NCI-H774 (cell line): ENCODE results near the gene C3orf33.
A peak's percentile ranks its signal among the peaks of the same experiment; 100 is the strongest.
"Not testable (repeated sequence)": the region's sequence is repeated elsewhere in the genome, so short reads cannot be mapped to it uniquely, and the experiment has no call there.

Experiments
- DNase-seq: peaks from one replicate; lab custom pipeline; 2025; lab: John Stamatoyannopoulos, UW

C3orf33 gene

GRCh38 chr3:155805802-155806618 is at the start of gene C3orf33:
TSS of gene C3orf33 (minus strand) at chr3:155806278. CDS start at chr3:155806252, 26 bp downstream.
- DNase-seq: peak; percentile 79

GRCh38 chr3:155854141-155854940 is 48.3 kb upstream of the C3orf33 start, which contains the start of gene SLC33A1:
TSS of gene SLC33A1 (minus strand) at chr3:155854427. CDS start at chr3:155853997, 430 bp downstream.
- DNase-seq: peak; percentile 100

GRCh38 chr3:155853214-155854140 is 47.4 kb upstream of the C3orf33 start:
- DNase-seq: no peak

- DNase-seq: no peak
Measured at GRCh38 chr3:155852341-155852740, 46.3 kb upstream of the C3orf33 start.

GRCh38 chr3:155849404-155849803 is 43.3 kb upstream of the C3orf33 start:
- not testable (repeated sequence) for DNase-seq

- no peak for DNase-seq
Measured at GRCh38 chr3:155847993-155848392, 41.9 kb upstream of the C3orf33 start.

- DNase-seq: no peak
Measured at GRCh38 chr3:155846119-155846518, 40.0 kb upstream of the C3orf33 start.

- no peak for DNase-seq
Measured at GRCh38 chr3:155843569-155843968, 37.5 kb upstream of the C3orf33 start.

- no peak for DNase-seq
Measured at GRCh38 chr3:155835341-155836071, 29.4 kb upstream of the C3orf33 start.

GRCh38 chr3:155828490-155829098 is 22.5 kb upstream of the C3orf33 start:
- DNase-seq: not testable (repeated sequence)

- DNase-seq: no peak
Measured at GRCh38 chr3:155815030-155815545, 9.0 kb upstream of the C3orf33 start.

GRCh38 chr3:155813224-155813623 is 7.1 kb upstream of the C3orf33 start:
- not testable (repeated sequence) for DNase-seq

GRCh38 chr3:155809181-155809580 is 3.1 kb upstream of the C3orf33 start:
- DNase-seq: no peak

GRCh38 chr3:155807823-155808222 is 1.7 kb upstream of the C3orf33 start:
- no peak for DNase-seq

- DNase-seq: no peak
Measured at GRCh38 chr3:155805204-155805801, 775 bp downstream of the C3orf33 start.

- DNase-seq: no peak
Measured at GRCh38 chr3:155804323-155804722, 1.8 kb downstream of the C3orf33 start.

GRCh38 chr3:155792532-155792931 is 13.5 kb downstream of the C3orf33 start:
- DNase-seq: no peak

GRCh38 chr3:155791190-155791589 is 14.9 kb downstream of the C3orf33 start:
- no peak for DNase-seq

GRCh38 chr3:155790272-155790925 is 15.7 kb downstream of the C3orf33 start:
- DNase-seq: no peak
